GM13977 (cell line): ENCODE results near the gene MIEF2.

Source experiments
- DNase-seq: peaks from one replicate; pipeline ENCODE4 v3.0.0; 2012; ENCODE audit warnings: low spot score
- CTCF ChIP-seq: IDR thresholded peaks from 2 replicates; pipeline ENCODE4 v1.5.1; 2012; ENCODE audit warnings: mild to moderate bottlenecking, control low read depth; ENCODE audit not compliant: insufficient read depth; ENCODE audit errors: extremely low read depth, missing control alignments
- in situ Hi-C: fragments of 300-500 bp; cut with MboI; formaldehyde crosslinking; loops from one replicate; pipeline ENCODE4 v1.12.0; 2022; ENCODE audit warnings: low sequenced_read_pairs, low pct_unique_long_range_greater_than_20kb, mixed read lengths, inconsistent platforms; ENCODE audit not compliant: unreplicated experiment

Gene MIEF2

GRCh38 chr17:18309202-18309601 lies 48.7 kb downstream of the MIEF2 start:
- DNase-seq: no peak
- in situ Hi-C loops: no loop called here
- TF ChIP-seq CTCF: no peak

- no peak for DNase-seq
- TF ChIP-seq CTCF: no peak
Measured at GRCh38 chr17:18314059-18314730, 53.7 kb downstream of the MIEF2 start.

GRCh38 chr17:18314731-18315561 lies 54.5 kb downstream of the MIEF2 start, which contains the start of the genes SMCR8 and TOP3A:
Gene SMCR8, plus strand, starts transcription at chr17:18315293. Its CDS starts 497 bp downstream, at chr17:18315790.
Gene TOP3A, minus strand, starts transcription at chr17:18314994. Its CDS starts 216 bp downstream, at chr17:18314778.
- in situ Hi-C loops: no loop called here
- peak; percentile 90 for DNase-seq
- no peak for TF ChIP-seq CTCF

More at GRCh38 chr17:18314059-18314730, 53.7 kb downstream of the MIEF2 start:
- in situ Hi-C loops: no loop called here

- no peak for TF ChIP-seq CTCF
- DNase-seq: no peak
- in situ Hi-C loops: no loop called here
Measured at GRCh38 chr17:18315562-18315922, 55.1 kb downstream of the MIEF2 start.

- in situ Hi-C loops: no loop called here
- no peak for TF ChIP-seq CTCF
- DNase-seq: no peak
Measured at GRCh38 chr17:18315961-18316360, 55.5 kb downstream of the MIEF2 start.
